Activated CD4-positive, alpha-beta T cell treated with anti-CD3 and anti-CD28 coated beads, Interleukin-2, amount 50 U/mL, for 1 hour (primary cell): ENCODE measurements around the gene CASTOR1.

Experiments
- DNase-seq: peaks from one replicate; pipeline ENCODE4 v3.0.0-alpha.2; 2020

Gene CASTOR1

DNA sequence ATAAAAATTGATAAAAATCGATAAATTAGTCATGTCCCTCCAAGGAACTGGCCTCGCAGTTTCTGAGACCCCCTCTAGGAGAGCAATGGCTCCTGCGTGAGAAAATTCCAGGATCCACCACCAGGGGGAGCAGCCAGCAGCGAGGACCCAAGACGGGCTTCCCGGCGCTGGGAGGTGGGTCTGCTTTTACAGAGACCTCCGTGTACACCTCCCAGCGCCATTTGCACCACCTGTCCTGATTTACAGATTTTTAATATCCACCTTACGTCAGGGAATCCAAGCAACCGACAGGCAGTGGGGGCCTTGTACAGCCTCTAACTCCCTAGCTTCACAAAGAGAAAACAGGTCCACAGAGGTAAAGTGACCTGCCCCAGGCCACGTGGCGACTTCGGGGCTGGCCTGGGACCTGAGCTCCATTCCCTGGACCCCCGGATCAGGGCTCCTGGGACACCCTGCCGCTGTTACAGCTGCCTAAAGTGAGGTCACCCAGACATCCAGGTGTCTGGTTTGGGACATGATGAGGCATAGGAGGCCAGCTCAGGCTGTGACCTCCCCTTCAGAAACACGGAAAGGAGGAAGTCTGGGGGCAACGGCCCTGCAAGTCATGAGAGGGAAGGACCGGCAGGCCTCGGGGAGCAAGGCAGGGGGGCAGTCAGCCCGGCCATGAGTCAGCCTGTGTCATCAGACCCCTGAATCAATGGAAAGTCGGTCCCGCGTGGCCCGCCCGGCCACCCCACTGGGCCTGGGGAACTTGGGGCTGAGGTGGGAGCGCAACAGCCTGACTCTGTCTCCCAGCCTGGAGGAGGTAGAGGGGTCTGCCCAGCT lies 26.2 kb downstream of the CASTOR1 start:
- DNase-seq, result peak; percentile 79

DNA sequence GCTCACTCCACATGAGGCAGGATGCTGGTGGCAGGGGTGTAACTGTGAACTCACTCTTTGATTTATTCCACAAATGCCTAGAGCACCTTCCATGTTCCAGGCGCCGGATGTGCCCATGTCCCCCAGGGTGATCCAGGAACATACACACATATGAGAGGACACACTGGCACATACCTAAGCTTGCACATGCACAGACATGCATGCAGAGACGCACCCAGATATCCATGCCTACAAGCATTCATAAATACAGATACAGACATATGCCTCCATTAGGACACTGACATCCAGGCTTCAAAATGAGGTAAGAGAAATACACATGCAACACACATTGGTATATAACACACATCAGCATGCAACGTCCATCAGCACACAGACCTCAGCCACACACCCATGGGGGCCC lies 27.2 kb downstream of the CASTOR1 start:
- DNase-seq, result no peak

DNA sequence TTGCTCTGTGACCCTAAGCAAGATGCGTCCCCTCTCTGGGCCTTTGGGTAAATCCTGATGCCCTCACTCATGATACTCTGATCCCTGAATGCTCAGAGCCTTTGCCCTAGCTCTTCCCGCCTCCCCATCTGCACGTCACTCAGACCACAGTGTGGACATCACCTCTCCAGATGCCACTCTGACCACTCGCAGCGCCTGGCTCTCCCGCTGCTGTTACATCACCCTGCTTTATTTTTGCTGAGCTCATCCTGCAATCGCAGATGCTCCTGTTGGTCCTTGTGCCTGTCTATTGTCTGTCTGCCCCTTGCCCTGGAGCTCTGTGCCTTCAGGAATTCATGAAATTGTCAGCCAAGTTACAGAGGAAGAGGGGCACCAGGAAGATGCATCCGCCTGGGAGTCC lies 28.2 kb downstream of the CASTOR1 start:
- DNase-seq, result no peak

DNA sequence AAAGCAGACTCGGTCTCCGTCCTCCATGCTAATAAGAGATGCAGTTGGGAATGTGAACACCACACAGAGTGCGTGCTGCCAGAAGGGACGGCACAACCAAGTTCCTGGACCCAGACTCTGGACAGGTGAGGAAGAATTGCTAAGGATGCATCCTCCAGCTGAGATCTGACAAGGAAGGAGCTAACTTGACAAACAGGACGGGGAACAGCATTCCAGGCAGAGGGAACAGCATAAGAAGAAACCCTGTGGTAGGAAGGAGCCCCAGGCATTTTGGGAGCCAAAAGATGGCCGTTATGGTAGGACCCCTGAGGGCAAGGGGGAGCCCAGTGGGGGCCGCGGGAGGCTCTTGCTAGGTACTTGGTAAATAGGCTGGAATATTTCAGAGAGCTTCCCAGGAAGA lies 28.6 kb downstream of the CASTOR1 start:
- no peak for DNase-seq

DNA sequence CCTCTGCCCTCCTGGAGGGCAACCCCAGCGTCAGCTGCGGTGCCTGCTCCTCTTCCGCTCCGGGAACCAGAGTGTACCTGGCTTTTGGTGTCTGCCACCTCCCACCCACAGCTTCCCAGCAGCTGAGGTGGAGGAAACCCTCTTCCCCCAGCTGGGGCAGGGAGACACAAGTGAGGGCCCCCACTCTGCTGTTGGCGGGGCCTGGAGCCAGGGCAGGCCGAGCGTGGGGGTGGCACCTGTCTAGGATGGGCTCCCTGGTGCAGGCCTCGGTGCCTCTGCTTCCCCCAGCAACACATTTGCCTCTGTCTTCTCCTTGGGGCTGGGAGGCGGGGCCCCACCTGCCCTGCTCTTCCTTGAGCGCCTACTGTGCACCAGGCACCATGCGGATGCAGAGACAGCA lies 29.0 kb downstream of the CASTOR1 start:
- no peak for DNase-seq

DNA sequence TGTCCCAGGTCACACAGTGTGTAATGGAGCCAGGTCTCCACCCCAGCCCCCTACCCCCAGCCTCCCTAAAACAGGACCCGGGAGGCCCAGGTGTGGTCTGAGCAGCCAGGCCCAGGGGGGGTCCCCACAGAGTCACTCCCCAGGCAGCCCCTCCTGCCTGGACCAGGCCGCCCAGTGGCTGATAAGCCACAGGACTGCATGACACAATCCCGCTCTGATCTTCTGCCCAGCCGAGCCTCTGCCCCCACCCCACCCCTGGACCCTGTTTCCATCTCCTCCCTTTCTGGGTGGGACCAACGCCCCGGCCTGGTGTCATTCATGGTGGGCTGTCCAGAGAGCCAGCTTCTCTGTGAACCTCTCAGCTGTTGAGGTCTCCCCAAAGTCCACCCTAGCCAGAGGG lies 35.0 kb downstream of the CASTOR1 start:
- no peak for DNase-seq

- no peak for DNase-seq
These were observed 36.0 kb downstream of the CASTOR1 start for GRCh38 chr22:30253205-30253852.

DNA sequence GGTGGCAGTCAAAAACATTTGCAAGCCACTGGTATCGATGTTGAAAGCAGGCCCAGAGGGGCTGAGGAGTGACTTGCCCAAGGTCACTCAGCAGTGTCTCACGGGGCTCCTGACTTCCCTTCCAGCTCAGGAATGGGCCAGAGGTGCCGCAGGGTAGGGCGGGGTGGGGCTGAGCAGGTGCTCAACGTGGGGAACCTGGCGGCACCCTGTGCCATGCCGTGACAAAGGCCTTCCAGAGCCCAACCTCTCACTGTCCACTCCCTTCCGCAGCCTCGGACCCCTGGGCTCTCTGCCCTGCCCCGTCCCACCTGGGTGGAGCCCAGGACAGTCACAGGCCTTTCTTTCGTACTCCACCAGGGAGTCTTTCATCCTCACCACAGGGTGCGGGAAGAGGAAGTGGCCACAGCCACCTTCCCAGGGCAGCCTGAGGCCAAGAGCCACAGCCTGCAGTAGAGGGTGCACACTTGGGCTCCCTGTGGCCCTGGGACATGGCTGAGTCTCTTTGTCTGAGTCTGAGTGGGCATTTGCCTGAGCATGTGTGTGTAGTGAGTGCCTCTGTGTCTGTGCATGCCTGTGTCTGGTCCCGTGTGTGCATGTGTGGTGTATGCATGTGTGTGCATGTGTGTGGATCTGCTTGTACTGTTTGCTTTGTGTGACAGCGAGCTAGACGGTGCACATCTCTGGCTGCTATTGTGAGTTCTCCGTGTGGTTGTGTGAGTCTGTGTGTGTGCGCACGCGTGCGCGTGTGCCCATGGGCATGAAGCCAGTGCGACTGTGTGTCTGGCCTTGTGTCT lies 36.7 kb downstream of the CASTOR1 start:
- no peak for DNase-seq

DNA sequence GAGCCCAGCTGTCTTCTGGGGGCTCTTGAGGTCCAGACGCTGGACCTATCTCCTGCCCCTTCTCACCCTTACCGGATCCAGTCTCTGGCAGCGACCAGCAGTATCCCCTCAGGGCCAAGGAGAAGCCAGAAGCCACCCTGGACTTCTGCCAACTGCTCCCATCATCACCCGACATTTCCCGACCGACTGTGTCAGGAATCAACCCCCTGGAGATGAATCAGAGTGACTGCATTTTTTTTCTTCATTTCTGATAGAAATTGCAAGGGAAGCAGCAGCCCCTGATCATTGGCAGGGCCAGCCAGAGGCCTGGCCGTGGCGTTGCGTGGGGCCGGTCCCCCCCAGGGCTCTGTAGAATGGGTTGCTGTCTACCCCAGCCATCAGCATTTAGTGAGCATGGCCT lies 37.6 kb downstream of the CASTOR1 start:
- DNase-seq, result no peak

DNA sequence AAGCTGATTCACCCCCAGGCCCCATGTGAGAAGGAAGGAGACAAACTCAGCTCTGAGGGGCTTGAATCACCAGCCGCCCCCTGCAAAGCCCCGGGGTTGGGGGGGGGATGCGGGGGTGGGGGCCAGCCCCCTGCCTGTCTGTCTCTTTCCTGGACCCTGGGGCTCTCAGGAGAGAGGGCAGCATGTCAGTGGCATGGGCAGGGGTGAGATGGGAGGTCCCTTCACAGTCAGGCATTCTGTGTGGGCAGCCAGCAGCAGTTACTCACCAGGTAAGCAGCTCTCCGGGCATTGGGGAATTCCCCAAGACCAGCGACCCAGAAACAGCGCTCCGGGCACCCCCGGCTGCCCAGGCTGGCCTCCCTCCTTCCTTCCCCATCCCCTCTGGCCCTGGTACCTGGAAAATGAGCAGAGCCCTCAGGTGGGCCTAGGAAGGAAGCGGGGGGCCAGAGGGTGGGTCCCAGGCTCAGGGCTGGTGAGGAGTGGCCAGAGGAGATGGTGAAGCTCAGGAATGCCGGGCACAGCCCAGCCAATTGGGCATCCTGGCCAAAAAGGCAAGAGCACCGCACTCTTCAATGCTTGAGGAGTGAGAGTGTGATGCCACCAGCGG lies 38.5 kb downstream of the CASTOR1 start:
- no peak for DNase-seq

DNA sequence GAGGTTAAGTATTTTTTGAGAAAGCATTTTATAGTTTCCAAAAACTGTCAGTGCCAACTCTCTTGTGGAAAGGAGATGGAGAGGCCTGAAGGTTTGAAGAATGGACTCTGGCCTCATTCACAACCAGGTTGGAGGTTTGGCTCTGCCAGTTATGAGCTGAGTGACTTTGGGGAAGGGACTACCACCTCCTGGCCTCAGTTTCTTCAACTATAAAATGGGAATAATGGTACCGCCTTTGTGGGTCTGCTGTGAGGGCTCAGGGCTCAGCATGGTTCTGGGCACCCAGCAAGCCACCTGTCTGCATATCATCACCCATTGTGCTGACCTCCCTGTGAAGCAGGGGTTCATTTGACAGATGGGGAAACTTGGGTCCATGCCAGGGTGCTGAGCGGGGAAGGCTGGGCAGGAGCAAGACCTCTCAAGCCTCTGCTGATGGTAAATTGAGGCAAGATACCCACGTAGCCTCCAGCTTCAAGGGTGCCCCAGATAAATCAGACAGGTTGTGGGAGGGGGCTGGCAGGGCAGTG lies 39.2 kb downstream of the CASTOR1 start:
- no peak for DNase-seq

- no peak for DNase-seq
These were observed 40.0 kb downstream of the CASTOR1 start for GRCh38 chr22:30249049-30250038.

GRCh38 chr22:30248484-30248883 lies 40.8 kb downstream of the CASTOR1 start:
- no peak for DNase-seq

DNA sequence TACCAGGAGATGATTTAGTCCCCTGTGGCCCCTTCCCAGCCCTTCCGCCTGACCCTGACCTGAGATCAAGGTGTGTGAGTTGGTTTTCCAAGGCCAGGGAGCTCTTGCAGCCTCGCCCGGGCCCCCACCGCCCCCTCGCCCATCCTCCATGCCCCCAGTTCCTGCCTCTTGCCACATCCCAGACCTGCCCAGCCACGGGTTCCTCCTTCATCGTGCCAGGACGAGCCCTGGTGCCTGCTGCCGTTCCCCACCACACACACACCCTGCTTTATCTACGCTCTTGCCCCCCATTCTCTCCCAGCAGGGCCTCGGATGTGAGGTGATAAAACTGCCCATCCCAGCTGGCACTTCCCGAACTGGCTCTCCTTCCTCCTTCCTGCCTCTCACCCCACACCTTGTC lies 41.3 kb downstream of the CASTOR1 start:
- DNase-seq, result no peak

- no peak for DNase-seq
These were observed 41.7 kb downstream of the CASTOR1 start for GRCh38 chr22:30247561-30247960.

- no peak for DNase-seq
These were observed 42.4 kb downstream of the CASTOR1 start for GRCh38 chr22:30246814-30247376.

DNA sequence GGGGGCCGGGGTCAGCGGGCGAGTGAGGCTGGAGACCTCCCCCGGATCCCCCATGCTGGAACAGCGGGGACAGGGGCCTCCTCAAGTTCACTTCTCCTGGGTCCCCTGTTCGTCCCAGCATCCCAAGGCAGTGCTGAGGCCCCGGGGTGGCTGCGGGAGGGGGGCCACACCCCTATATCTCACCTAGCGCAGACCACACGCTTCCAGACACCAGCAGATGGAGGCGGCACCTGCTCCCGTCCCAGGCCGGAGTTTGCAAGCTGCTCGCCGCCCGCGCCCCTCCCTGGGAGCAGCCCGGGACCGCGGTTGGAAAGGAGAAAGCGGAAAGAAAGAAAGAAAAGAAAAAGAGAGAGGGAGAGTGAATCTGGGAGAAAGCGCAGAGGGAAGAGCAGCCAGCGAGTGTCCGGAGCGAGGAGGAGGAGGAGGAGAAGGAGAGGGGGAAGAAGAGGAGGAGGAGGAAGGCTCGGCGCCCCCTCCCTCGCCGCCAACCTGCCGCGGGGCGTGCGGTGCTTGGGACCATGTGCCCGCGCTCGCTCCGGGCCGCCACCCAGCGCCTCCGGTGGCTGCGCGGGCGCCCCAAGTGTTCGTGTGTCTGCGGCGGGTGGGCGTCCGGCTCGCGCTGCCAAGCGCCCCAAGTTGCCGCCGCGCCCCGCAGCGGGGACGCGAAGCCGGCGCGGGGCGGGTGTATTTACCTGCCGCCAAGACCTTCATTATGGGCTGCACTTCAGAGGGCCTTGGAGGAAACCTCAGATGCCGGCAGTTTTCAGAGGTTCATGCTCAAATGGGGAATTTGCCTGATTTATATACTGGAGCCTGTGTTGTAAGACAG lies 43.1 kb downstream of the CASTOR1 start, which contains the start of gene LIF:
Gene LIF, minus strand, starts transcription at position 775 of the 829 bp plus-strand sequence. Its CDS starts 64 bp downstream, at position 711.
- DNase-seq, result peak; percentile 54

DNA sequence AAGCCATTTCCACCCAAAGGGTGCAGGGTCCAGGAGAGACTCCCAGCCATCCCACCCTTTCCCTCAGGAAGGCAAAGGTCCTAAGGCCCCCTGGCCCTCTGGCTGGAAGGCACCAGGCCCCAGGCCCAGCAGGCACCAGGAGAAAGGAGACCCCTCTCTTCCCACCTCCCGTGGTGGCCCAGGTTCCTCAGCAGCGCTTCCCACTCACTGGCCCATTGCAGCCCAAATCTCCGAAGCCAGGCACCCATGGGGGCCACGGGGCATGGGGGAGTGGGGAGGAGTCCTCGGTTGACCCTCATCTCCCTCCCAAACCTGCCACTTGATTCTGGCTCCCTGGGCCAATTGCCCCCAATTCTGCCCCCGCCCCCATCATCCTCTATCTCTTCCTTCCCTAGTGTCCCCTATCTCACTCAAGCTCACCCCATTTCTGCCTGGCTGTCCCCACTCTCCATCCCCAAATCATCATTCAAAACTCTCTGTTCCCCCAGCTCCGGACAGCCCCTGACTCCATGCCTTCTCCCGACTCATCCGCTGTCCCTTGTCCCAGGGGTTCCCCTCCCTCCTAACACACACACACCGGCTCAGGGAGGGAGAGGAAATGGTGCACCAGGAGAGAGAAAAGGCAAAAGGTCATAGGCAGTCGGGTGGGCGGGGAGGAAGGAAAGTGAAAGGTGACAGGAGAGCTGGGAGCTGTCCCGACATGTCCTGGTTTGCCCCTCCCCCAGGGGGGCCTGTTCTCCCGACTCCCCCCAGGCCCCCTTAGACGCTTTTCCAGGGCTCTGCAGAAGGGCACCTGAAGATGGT lies 43.9 kb downstream of the CASTOR1 start:
- no peak for DNase-seq

DNA sequence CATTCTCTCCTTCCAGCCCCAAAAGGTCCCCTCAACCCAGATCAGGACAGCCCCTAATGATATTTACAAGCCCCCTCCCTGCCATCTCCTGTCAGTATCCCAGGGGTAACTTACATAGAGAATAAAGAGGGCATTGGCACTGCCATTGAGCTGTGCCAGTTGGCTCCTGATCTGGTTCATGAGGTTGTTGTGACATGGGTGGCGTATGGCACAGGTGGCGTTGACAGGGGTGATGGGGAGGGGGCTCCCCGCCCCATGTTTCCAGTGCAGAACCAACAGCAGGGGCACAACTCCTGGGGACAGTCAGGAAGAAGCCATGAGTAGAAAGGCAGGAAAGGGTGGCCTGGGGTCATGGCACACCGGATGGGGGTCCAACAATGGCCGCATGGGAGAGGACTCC lies 44.7 kb downstream of the CASTOR1 start:
- DNase-seq, result no peak
